GM23338 (cell line): Measurements from ENCODE around the gene MANEA. TPM values are rescaled to one million over a fixed set of nuclear protein-coding genes. Genes with fewer than 3 reads are reported as not detected.

Experiments
- ATAC-seq: fragments of 200-7000 bp; cut with Tn5 transposase; 3 replicates; pipeline ENCODE4 v1.9.1; 2020
- DNase-seq: peaks from one replicate; pipeline ENCODE4 v3.0.0-alpha.2; 2015; ENCODE audit warnings: low spot score
- H2AFZ ChIP-seq: fragments of 200-600 bp; sonication (generic); 2 replicates; pipeline ENCODE4 v1.8.0; 2016; ENCODE audit warnings: antibody characterized with exemption, mild to moderate bottlenecking, moderate library complexity
- H3F3A ChIP-seq: fragments of 200-600 bp; sonication (generic); replicated peaks from 2 replicates; pipeline ENCODE4 v1.8.0; 2017; ENCODE audit warnings: antibody characterized with exemption, mixed run types, low read depth
- H3K27ac ChIP-seq: fragments of 200-600 bp; sonication (generic); 2 replicates; pipeline ENCODE4 v1.6.1; 2016; ENCODE audit warnings: low read depth
- H3K27me3 ChIP-seq: fragments of 200-600 bp; sonication (generic); 2 replicates; pipeline ENCODE4 v1.8.0; 2016; ENCODE audit warnings: mild to moderate bottlenecking, mixed run types, moderate library complexity; ENCODE audit not compliant: insufficient read depth
- H3K36me3 ChIP-seq: fragments of 200-600 bp; sonication (generic); 2 replicates; pipeline ENCODE4 v1.8.0; 2016; ENCODE audit warnings: mild to moderate bottlenecking; ENCODE audit not compliant: insufficient read depth
- H3K4me1 ChIP-seq: fragments of 200-600 bp; sonication (generic); 2 replicates; pipeline ENCODE4 v1.8.0; 2016; ENCODE audit warnings: mild to moderate bottlenecking, moderate library complexity; ENCODE audit not compliant: insufficient read depth
- H3K4me2 ChIP-seq: fragments of 200-600 bp; sonication (generic); 2 replicates; pipeline ENCODE4 v1.7.1; 2017; ENCODE audit warnings: mixed run types
- H3K4me3 ChIP-seq: fragments of 200-600 bp; sonication (generic); 2 replicates; pipeline ENCODE4 v1.6.1; 2016; ENCODE audit warnings: mixed run types
- H3K79me2 ChIP-seq: fragments of 200-600 bp; sonication (generic); replicated peaks from 2 replicates; pipeline ENCODE4 v1.8.0; 2017; ENCODE audit warnings: mild to moderate bottlenecking; ENCODE audit not compliant: insufficient read depth
- H3K9me2 ChIP-seq: fragments of 200-600 bp; sonication (generic); 2 replicates; pipeline ENCODE4 v1.8.0; 2017; ENCODE audit not compliant: insufficient read depth
- H4K20me1 ChIP-seq: fragments of 200-600 bp; sonication (generic); replicated peaks from 2 replicates; pipeline ENCODE4 v1.8.0; 2017; ENCODE audit warnings: mild to moderate bottlenecking; ENCODE audit not compliant: insufficient read depth
- H3K27ac Mint-ChIP-seq: 2 replicates; pipeline ENCODE4 v1.8.0; 2020; ENCODE audit warnings: inconsistent platforms, mild to moderate bottlenecking, moderate library complexity, mixed read lengths
- H3K27me3 Mint-ChIP-seq: 3 replicates; pipeline ENCODE4 v1.8.0; 2022; ENCODE audit warnings: low read depth, mild to moderate bottlenecking, moderate library complexity, mixed read lengths, inconsistent platforms; ENCODE audit not compliant: insufficient read depth, poor library complexity
- H3K36me3 Mint-ChIP-seq: 3 replicates; pipeline ENCODE4 v1.8.0; 2021; ENCODE audit warnings: low read depth, mild to moderate bottlenecking, inconsistent platforms, moderate library complexity, mixed read lengths
- H3K4me1 Mint-ChIP-seq: 3 replicates; pipeline ENCODE4 v1.8.0; 2020; ENCODE audit warnings: mild to moderate bottlenecking, inconsistent platforms, mixed read lengths
- H3K4me3 Mint-ChIP-seq: 3 replicates; pipeline ENCODE4 v1.8.0; 2021; ENCODE audit warnings: moderate library complexity, mild to moderate bottlenecking, inconsistent platforms, mixed read lengths
- H3K9me3 Mint-ChIP-seq: 3 replicates; pipeline ENCODE4 v1.8.0; 2020; ENCODE audit warnings: moderate library complexity, mild to moderate bottlenecking, inconsistent platforms, mixed read lengths
- CREB1 ChIP-seq: fragments of 250-450 bp; sonication (Bioruptor Pico); IDR thresholded peaks from 2 replicates; pipeline ENCODE4 v1.5.0; 2020; ENCODE audit warnings: low read depth, mild to moderate bottlenecking, moderate library complexity
- CTCF ChIP-seq, 2 experiments: fragments of 200-600 bp in 1 of 2; sonication (generic) in 1 of 2; conservative IDR thresholded peaks; 2 replicates each; pipeline versions ENCODE4 v1.5.1 to v1.6.1; 2016 to 2017; ENCODE audit warnings: antibody characterized with exemption in 2 of 2, low read depth in 2 of 2, mild to moderate bottlenecking in 2 of 2, moderate library complexity in 1 of 2
- EZH2phosphoT487 ChIP-seq: fragments of 200-600 bp; sonication (generic); IDR thresholded peaks from one replicate; pipeline ENCODE4 v1.8.1; 2018; ENCODE audit warnings: antibody characterized with exemption; ENCODE audit not compliant: unreplicated experiment
- JUNB ChIP-seq: IDR thresholded peaks from one replicate; pipeline ENCODE4 v1.6.1; 2016; ENCODE audit warnings: antibody characterized with exemption; ENCODE audit not compliant: unreplicated experiment
- NANOG ChIP-seq: IDR thresholded peaks from 2 replicates; pipeline ENCODE4 v1.6.1; 2016; ENCODE audit warnings: antibody characterized with exemption, borderline replicate concordance
- POLR2AphosphoS5 ChIP-seq: IDR thresholded peaks from 2 replicates; pipeline ENCODE4 v1.6.1; 2016; ENCODE audit warnings: antibody characterized with exemption, low read depth
- REST ChIP-seq: IDR thresholded peaks from one replicate; pipeline ENCODE4 v1.6.1; 2018; ENCODE audit warnings: antibody characterized with exemption; ENCODE audit not compliant: unreplicated experiment
- STAT1 ChIP-seq: IDR thresholded peaks from one replicate; pipeline ENCODE4 v1.6.1; 2016; ENCODE audit warnings: antibody characterized with exemption; ENCODE audit not compliant: unreplicated experiment
- ZNF114 ChIP-seq: fragments of 250-450 bp; sonication (Bioruptor Pico); IDR thresholded peaks from 2 replicates; pipeline ENCODE4 v1.5.0; 2020; ENCODE audit warnings: mild to moderate bottlenecking, moderate library complexity
- ZNF462 ChIP-seq: fragments of 250-450 bp; sonication (Bioruptor Pico); IDR thresholded peaks from 2 replicates; pipeline ENCODE4 v1.5.0; 2020; ENCODE audit warnings: mild to moderate bottlenecking, moderate library complexity
- polyA plus RNA-seq: library from polyadenylated mRNA; unstranded; fragments of >200 nt; fragmentation: Nextera tagmentation; extraction: Ambion mirVana; gene quantifications from 2 replicates; pipeline ENCODE4 v1.2.1, GENCODE V29; 2016
- total RNA-seq: library from RNA; depleted of rRNA; stranded (reverse); fragments of >200 nt; shearing (Covaris generic); gene quantifications from 2 replicates; pipeline ENCODE4 v1.2.3, GENCODE V29; 2014

MANEA gene
- total and polyA plus RNA-seq, 2 experiments from 2014 or later: 4.8 to 9.8 TPM

GRCh38 chr6:95530176-95530819 is 47.0 kb upstream of the MANEA start (continued):
- TF ChIP-seq ZNF114 (CRISPR knock-in tag) (no peak), CTCF (conservative IDR thresholded peaks at IDR 0.05; ENCODE audit: low read depth in 2 of 2) (no peak), NANOG (no peak), EZH2phosphoT487 (no peak), POLR2AphosphoS5 (no peak), STAT1 (no peak), JUNB (no peak)

- Histone ChIP-seq H3K4me1 (peaks cover 12% of the 10 kb centered on the region), H3K4me2 (no peak overlapping the region), H3K79me2 (no peaks in the 10 kb centered on the region), H3K27me3 (no peaks in the 10 kb centered on the region), H3K9me2 (peaks cover 2% of the 10 kb centered on the region; the same call in 1 of the 2 replicates), H3K27ac (no peak overlapping the region), H4K20me1 (no peaks in the 10 kb centered on the region), H3K4me3 (no peak overlapping the region), H3K36me3 (no peaks in the 10 kb centered on the region), H3F3A (no peaks in the 10 kb centered on the region), H2AFZ (no peak overlapping the region)
- Mint-ChIP-seq H3K36me3 (peaks cover 2% of the 10 kb centered on the region; the same call in 1 of the 3 replicates), H3K4me3 (no peak overlapping the region), H3K27me3 (peaks cover 3% of the 10 kb centered on the region), H3K27ac (no peak overlapping the region), H3K4me1 (peaks cover 13% of the 10 kb centered on the region), H3K9me3 (no peaks in the 10 kb centered on the region)
- ATAC-seq (peak; percentile 47; the same call in 2 of the 3 replicates), DNase-seq (no peak)
- TF ChIP-seq ZNF462 (no peak), REST (no peak), STAT1 (no peak), CREB1 (CRISPR knock-in tag) (no peak), CTCF (conservative IDR thresholded peaks at IDR 0.05; ENCODE audit: low read depth in 2 of 2) (peak; percentile 40 to 41)
These were observed 33.5 kb upstream of the MANEA start for GRCh38 chr6:95543798-95544197.
